NCI-H1417 (cell line): ENCODE results near the gene ADM5.

Experiments used
- DNase-seq, 3 experiments: peaks; one replicate each; lab custom pipeline; 2025; lab: John Stamatoyannopoulos, UW

ADM5 gene

GRCh38 chr19:49680421-49681351 lies 8.7 kb upstream of the ADM5 start:
- DNase-seq: peak; percentile 81 to 92 (median 91)

GRCh38 chr19:49681830-49682229 lies 7.6 kb upstream of the ADM5 start:
- no peak for DNase-seq

- no peak for DNase-seq
Measured at GRCh38 chr19:49682274-49682673, 7.1 kb upstream of the ADM5 start.

GRCh38 chr19:49683814-49684250 lies 5.6 kb upstream of the ADM5 start:
- DNase-seq: no peak

- DNase-seq: no peak
Measured at GRCh38 chr19:49684251-49684982, 5.0 kb upstream of the ADM5 start.

GRCh38 chr19:49684983-49685553 lies 4.3 kb upstream of the ADM5 start:
- DNase-seq: no peak

- DNase-seq: no peak
Measured at GRCh38 chr19:49685845-49686332, 3.5 kb upstream of the ADM5 start.

- no peak for DNase-seq
Measured at GRCh38 chr19:49686503-49687088, 2.8 kb upstream of the ADM5 start.

- no peak for DNase-seq
Measured at GRCh38 chr19:49687150-49687549, 2.2 kb upstream of the ADM5 start.

GRCh38 chr19:49687566-49688316 lies 1.7 kb upstream of the ADM5 start:
- no peak for DNase-seq

- peak in 1 of 3 experiments; percentile 15 for DNase-seq
Measured at GRCh38 chr19:49688531-49689132, 762 bp upstream of the ADM5 start.

GRCh38 chr19:49690079-49690655 lies 773 bp downstream of the ADM5 start:
- DNase-seq: peak in 2 of 3 experiments; percentile 59 to 74

GRCh38 chr19:49690656-49691242 lies 1.4 kb downstream of the ADM5 start, which contains the start of gene CPT1C:
CPT1C (plus strand) TSS chr19:49691116; CDS start chr19:49692253, 1,137 bp downstream.
- peak; percentile 85 to 97 (median 95) for DNase-seq

GRCh38 chr19:49691243-49692146 lies 2.1 kb downstream of the ADM5 start:
- peak; percentile 83 to 91 (median 91) for DNase-seq

GRCh38 chr19:49692147-49692506 lies 2.7 kb downstream of the ADM5 start:
- no peak for DNase-seq

- DNase-seq: no peak
Measured at GRCh38 chr19:49696115-49696514, 6.7 kb downstream of the ADM5 start.

- no peak for DNase-seq
Measured at GRCh38 chr19:49696865-49697264, 7.5 kb downstream of the ADM5 start.

- DNase-seq: no peak
Measured at GRCh38 chr19:49699364-49699763, 10.0 kb downstream of the ADM5 start.

- DNase-seq: no peak
Measured at GRCh38 chr19:49700563-49700962, 11.2 kb downstream of the ADM5 start.
